Activated CD8-positive, alpha-beta memory T cell treated with anti-CD3 and anti-CD28 coated beads for 1 hour (primary cell): ENCODE data around the gene MAN1C1.

Experiments used
- DNase-seq, 2 donors: peaks; one replicate each; pipeline ENCODE4 v3.0.0-alpha.2; 2020; ENCODE audit warnings: low read depth in 1 of 2; ENCODE audit errors: extremely low read depth in 1 of 2

Gene MAN1C1

GRCh38 chr1:25795946-25796810 lies 179.6 kb downstream of the MAN1C1 start:
- peak in 1 of 2 donors; percentile 19 for DNase-seq

DNA sequence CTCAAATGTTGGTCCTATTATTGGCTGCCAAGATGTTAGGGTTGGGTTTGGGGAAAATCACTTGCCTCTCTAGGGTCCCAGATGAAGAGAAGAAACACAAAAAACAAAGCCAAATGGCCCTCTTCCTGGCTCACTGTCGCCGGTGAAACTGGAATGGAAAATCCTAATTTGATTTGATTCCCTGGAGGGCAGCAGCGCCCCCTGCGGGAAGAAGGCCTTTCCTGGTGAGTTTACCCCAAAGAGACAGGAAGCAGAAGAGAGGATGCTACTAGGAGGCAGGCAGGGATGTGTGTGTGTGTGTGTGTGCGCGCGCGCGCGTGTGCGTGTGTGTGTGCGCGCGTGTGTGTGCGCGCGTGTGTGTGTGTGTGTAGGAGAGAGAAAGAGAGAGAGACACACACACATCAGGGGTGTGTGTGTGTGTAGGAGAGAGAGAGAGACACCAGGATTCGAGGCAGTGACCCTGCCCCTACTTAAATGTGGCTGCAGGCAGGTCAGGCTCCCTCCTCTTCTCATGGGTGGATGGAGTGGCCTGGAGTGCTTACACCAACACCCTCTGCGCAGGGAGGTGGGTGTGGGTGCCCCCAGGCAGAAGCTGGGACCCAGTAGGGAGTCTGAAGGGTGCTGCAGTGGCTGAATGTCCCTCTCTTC lies 180.3 kb downstream of the MAN1C1 start:
- DNase-seq, result peak; percentile 60 to 74

GRCh38 chr1:25797939-25798338 lies 181.3 kb downstream of the MAN1C1 start:
- no peak for DNase-seq

DNA sequence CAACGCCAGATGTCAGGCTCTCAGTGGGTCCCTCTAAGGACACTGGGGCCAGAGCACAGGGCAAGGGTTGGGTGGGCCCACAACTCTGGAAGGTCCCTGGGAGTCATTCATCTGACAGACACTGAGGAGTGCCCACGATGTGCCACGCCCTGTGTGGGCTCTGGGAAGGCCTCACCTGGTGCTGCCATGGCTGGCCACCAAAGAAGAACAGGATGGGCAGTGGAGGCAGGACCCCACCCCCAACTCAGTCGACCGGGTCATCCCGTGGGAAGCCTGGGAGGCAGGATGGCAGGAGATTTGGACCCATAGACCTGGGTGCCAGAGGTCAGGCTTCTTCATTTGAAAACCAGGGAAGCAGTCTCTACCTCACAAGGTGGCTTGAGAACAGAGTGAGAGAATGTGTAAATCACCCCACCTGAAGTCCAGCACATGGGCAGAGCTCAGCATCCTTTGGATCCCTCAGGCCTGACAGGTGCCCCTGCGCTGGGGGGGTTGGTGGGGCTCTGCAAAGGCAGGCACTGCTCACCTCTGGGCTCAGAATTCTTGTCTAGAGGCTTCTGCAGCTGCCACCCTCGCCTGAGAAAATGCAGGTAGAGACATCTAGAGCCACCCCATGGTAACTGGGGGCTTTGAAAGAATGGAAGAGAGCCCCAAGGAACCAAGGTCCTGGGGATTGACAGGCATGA lies 182.2 kb downstream of the MAN1C1 start:
- DNase-seq, result no peak

- DNase-seq, result no peak
Measured at GRCh38 chr1:25799352-25799934, 182.9 kb downstream of the MAN1C1 start.

- DNase-seq, result no peak
Measured at GRCh38 chr1:25799935-25800702, 183.5 kb downstream of the MAN1C1 start, which contains the start of gene SELENON. Gene SELENON, plus strand, starts transcription at chr1:25800193. Its CDS starts 38 bp downstream, at chr1:25800231.

- DNase-seq, result no peak
Measured at GRCh38 chr1:25800703-25801377, 184.2 kb downstream of the MAN1C1 start.

DNA sequence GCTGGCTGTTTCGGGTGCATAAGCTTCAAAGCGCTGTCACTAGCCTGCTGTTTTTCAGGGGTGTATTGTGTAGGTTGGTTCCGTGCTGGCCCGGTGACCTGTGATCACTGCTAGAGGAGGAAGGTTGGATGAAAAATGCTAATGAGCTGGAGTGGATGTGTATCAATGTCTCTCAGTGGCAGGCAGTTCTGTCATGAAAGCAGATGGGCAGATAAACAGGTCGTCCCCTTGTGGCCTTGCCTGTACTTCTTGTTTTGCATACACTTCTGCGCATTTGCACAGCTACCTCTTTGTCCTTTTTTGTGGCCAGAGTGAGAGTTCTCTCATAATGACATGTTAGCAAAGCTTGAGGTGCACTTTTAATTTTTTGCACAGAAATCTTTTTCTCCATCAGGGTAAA lies 186.3 kb downstream of the MAN1C1 start:
- no peak for DNase-seq

DNA sequence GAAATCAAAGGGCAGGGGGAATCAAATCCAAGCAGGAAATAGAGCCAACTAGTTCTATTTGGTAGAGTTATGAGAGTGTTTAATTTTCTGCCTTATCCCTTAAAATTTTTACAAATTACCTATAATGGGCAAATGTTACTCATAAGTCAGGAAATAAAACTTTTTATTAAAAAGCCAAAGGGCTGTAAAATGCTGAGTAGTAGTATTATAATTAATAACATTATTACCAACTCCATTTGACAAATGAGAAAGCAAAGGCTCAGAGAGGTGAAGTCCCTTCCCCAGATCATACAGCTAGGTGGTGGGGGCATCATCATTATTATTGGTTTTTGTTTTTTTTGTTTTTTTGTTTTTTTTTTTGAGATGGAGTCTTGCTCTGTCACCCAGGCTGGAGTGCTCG lies 186.8 kb downstream of the MAN1C1 start:
- DNase-seq, result no peak

GRCh38 chr1:25804244-25804963 lies 187.8 kb downstream of the MAN1C1 start:
- no peak for DNase-seq

DNA sequence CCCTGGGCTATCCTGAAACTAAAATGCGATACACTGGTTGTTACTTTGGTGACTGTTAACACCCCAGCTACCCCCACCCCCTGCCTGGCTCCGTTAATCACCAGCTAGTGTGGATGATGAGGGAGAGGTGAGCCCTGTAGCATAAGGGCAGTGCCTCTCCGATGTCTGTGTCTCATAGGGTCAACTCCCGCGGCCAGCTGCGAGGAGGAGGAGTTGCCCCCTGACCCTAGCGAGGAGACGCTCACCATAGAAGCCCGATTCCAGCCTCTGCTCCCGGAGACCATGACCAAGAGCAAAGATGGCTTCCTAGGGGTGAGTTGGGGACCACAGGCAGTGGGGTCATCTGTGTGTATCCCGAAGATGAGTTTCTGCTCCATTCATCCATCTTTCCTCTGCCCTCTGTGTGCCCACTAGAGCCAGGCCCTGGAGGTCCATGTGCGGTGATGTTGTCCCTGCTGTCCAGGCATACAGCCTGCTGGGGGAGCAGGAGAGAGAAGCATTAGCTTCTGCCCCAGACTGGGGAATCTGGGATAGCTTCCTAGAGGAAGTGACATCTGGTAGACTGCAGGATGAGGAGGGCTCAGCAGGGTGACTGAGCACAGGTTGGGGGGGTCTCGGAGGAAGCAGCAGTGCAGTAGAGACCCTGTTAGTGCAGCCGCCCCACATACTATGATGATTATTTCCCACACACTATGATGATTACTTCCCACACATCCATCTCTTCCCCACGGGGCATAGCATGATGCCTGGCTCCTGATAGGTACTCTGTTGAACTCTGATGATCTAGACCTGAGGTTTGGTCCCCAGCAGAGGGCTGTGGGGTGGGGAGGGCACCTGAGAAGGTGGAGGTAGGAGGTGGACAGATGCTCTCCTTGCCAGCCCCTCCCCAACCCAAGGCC lies 188.6 kb downstream of the MAN1C1 start:
- DNase-seq, result no peak

DNA sequence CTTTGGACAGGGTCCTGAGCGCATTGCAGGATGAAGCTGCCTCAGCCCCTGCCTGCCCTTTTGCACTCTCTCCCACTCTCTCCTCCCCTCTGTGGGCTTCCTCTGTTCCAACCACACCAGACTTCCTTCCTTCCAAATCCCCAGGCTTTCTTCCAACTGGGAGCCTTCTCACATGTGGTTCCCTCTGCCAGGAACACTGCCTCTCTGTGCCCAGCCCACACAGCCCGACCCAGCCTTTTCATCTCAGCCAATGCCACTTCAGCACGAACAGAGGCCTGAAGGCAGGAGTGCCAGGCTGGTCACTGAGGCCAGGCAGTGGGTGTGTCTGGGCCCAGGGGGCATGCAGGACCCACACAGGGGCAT lies 189.3 kb downstream of the MAN1C1 start:
- DNase-seq, result no peak

- DNase-seq, result no peak
Measured at GRCh38 chr1:25806418-25806817, 189.8 kb downstream of the MAN1C1 start.

GRCh38 chr1:25807480-25808390 lies 191.1 kb downstream of the MAN1C1 start:
- DNase-seq, result no peak

DNA sequence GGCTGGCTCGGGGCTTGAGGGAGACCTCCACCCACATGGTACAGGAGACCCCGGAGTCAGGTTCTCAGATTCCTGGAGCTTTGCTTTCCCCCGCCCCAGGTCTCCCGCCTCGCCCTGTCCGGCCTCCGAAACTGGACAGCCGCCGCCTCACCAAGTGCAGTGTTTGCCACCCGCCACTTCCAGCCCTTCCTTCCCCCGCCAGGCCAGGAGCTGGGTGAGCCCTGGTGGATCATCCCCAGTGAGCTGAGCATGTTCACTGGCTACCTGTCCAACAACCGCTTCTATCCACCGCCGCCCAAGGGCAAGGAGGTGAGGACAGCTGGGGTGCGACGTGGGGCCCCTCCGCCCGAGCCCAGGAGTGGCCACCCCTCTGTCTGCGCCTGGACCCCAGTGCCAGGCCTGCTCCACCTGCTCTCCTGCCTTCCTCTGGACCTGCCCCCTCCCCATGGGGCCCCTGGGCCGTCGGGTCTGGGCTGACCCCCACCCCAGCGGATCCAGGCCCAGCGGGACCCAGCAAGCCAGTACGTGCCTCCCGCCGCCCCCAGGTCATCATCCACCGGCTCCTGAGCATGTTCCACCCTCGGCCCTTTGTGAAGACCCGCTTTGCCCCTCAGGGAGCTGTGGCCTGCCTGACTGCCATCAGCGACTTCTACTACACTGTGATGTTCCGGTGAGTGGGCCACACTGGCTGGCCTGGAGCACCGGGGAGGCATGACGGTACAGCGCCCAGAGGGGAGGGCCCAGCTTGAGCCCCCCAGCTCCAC lies 192.1 kb downstream of the MAN1C1 start:
- no peak for DNase-seq

- no peak for DNase-seq
Measured at GRCh38 chr1:25809283-25809926, 192.8 kb downstream of the MAN1C1 start.
